HG02642 (cell line): ENCODE results near the gene PRLR.
"Not testable (repeated sequence)": the region's sequence is repeated elsewhere in the genome, so short reads cannot be mapped to it uniquely, and the experiment has no call there.

ENCODE experiments used
- ATAC-seq: cut with Tn5 transposase; IDR thresholded peaks from one replicate; pipeline ENCODE4 v1.9.1; 2021; ENCODE audit warnings: mild to moderate bottlenecking; ENCODE audit not compliant: unreplicated experiment, poor library complexity

PRLR gene

DNA sequence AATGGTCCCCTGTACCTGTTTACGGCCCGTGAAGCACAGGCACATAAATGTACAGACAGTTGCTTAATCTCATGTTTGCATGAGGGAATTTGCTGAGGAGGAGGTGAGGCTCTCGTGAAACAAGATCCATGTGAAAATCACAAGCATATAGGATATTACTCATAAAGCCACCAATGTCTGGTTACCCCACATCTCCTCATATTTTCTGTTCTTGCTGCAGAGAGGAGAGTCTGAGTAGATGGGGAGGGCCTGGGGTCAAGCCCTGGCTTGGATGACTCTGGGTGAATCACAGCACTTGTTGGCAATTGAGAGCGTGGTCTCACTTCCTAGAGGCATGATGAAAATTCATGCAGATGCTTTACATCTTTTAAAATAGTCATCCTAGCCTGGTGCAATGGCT is 183.5 kb downstream of the PRLR start:
- no peak for ATAC-seq

GRCh38 chr5:35045280-35045679 is 185.0 kb downstream of the PRLR start:
- ATAC-seq = no peak

DNA sequence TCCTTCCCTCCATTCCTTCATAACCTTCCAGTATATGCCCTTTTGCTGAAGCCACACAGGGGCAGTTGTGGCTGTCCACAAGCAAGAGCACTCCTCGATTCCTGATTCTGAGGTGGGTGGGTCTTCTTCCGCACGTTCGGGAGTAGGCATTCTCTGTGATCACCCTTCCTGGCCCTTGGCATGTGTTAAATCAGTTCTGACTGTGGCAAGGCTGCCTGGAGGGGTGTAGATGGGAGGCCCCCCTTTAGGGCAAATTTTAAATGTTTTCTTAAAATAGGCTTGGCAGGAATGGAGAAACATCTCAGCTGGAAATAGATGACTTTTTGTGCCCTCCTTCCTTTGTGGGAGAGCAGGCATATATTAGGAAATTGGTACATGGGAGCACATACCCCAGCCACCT is 185.6 kb downstream of the PRLR start:
- no peak for ATAC-seq

GRCh38 chr5:35042781-35043180 is 187.5 kb downstream of the PRLR start:
- ATAC-seq = no peak

DNA sequence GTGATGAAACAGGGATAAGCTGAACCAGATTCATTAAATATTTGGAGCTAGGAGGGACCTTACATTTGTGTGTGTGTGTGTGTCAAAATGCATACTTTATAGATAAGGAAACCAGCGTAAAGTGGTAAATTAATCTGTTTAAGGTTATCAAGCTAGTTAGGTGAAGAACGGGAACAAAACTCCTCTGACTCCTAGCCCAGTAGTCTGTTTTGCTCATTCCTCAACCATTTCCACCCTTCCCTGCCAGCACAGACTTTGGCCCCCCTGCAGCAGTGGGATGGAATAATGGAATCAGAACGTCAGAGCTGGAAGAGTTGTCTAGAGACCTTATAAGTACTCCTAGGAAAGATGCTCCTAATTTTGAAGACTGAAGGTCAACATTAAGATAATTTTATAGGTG is 189.0 kb downstream of the PRLR start:
- ATAC-seq = no peak

- no peak for ATAC-seq
Observed at GRCh38 chr5:35038891-35039290, 191.4 kb downstream of the PRLR start.

DNA sequence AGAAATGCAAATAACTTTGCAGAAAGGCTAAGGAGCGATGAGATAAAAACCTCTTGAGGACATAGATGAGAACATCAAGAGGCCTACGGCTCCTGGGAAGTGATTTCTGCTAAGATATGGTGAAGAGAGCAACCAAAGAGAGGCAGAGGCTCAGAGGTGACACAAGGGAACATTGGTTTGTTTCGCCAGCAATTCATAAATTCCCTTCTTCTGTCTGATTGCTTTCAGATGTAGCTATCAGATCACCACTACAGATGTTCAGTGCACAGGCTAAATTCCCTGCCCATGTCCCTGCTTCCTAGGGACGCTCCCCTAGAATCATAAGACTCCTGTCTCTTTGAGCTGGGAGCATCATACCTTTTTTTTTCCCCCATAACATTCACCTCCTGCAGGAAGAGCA is 193.8 kb downstream of the PRLR start:
- ATAC-seq = no peak

GRCh38 chr5:35035929-35036328 is 194.4 kb downstream of the PRLR start:
- ATAC-seq = not testable (repeated sequence)

- ATAC-seq = no peak
Observed at GRCh38 chr5:35035271-35035670, 195.0 kb downstream of the PRLR start.

DNA sequence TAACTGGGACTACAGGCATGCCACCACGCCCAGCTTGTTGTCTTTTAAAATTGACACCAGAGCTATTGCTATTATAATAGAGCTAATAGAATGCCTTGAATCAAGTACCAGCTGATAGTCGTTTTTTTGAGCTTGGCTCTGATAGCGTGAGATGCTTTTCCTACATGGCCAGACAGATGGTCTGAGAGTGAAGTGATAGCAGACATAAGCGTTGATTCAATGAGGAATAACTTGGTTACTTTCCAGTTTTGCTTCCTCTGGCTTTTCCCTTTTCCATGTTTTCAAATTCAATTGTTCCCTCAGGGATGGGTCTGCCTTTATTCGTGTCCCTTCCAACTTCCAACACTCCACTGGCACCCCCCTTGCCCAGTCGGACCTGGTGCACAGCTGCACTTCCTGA is 197.9 kb downstream of the PRLR start:
- no peak for ATAC-seq

GRCh38 chr5:35031276-35031675 is 199.0 kb downstream of the PRLR start:
- ATAC-seq = no peak

GRCh38 chr5:35030426-35031100 is 199.7 kb downstream of the PRLR start:
- ATAC-seq = no peak

DNA sequence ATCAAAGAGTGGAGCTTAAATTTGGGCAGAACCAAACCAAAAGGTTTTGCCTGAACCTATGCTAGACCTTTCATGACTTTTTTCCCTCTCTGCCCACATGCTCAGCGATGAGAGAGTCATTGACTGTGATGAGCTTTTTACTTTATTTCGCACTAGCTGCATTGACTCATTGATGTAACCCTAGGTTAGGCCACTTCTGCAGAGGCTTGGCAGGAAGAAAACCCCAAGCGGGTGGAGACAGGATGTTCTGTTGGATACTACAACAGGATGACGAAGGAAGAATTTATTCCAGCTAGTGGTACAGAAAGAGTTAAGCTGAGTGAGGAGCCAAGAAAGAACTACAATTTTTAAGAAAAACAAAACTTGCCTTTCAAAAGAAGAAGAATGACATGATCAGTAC is 201.0 kb downstream of the PRLR start:
- ATAC-seq = no peak

- no peak for ATAC-seq
Observed at GRCh38 chr5:35026941-35027340, 203.3 kb downstream of the PRLR start.

DNA sequence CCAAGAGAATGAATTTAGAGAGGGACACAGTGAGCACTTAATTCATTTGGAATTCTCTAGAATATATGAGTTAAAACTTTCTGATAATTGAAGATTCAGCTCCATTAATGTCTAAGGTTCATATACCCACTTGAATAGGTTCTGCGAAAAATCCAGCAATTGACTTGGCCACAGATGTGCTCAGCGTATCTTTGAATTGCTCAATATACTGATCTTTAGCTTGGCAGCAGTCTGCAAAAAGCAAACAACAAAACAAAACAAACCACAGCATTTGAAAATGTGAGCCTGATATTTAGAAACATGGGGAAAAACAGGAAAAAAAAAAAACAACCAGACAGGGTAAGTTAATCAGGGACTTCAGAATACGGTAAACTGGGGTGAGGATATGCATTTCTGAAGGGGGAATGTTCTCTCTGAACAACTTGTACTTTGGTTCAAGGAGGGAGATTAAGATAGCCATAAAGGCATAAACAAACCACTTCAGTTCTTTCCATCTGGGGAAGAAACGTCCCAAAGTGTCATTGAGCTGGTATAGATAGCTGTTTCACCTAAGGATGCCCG is 203.9 kb downstream of the PRLR start:
- no peak for ATAC-seq

DNA sequence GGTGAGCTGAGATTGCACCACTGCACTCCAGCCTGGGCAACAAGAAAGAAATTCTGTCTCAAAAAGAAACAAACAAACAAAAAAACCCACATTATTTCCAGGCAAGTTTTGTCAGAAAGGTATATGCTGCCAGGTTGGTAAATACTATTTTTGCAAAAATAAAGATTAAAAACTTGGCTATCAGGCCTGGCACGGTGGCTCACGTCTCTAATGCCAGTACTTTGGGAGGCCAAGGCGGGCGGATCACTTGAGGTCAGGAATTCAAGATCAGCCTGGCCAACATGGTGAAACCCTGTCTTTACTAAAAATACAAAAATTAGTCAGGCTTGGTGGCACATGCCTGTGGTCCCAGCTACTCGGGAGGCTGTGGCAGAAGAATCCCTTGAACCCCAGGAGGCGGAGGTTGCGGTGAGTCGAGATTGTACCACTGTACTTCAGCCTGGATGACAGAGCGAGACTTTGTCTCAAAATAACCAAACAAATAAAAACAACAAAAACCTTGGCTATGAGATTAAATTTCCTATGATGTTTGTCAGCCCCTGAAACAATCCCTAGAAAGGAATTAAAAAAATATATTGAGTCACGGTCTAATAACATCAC is 205.3 kb downstream of the PRLR start:
- ATAC-seq = no peak

GRCh38 chr5:35023391-35024178 is 206.7 kb downstream of the PRLR start:
- ATAC-seq = no peak

DNA sequence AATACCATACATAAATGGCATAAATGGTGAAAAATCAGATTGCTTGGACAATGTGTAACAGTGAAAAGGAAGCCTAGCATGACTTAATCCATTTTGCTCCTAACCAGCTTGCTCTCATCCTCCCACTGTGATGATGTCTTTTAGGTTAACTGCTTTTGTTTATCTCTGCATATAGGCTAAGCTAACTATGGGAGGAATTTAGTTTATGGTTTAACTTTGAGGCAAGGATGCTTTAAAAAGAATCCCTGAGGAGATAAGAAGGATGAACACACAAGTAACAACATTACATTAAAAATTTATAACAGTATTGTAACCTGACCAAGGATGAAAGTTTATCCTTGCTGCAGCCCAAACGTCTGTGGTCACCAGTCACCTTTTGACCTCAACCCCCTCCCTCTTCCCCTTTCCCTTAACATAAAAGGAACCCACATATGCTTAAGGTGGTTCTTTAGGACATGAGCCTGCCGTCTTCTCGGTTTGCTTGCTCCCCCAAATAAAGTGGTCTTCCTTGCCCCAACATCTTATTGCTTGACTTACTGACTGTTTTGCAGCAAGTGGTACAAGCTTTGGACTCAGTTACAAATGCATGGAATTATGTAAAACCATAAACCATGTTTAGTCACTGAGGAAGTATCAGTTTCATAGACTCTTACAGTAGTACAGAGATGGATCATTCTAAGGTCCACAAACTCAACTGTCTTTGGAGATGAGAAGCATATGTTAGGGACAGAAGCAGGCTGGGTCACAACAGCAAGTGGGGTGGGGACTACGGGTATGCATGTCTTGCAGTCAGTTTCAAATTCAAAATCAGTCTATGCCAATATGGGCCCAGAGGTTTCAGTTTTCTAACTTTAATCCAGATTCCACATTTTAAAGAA is 213.9 kb downstream of the PRLR start:
- peak; percentile 81 for ATAC-seq

DNA sequence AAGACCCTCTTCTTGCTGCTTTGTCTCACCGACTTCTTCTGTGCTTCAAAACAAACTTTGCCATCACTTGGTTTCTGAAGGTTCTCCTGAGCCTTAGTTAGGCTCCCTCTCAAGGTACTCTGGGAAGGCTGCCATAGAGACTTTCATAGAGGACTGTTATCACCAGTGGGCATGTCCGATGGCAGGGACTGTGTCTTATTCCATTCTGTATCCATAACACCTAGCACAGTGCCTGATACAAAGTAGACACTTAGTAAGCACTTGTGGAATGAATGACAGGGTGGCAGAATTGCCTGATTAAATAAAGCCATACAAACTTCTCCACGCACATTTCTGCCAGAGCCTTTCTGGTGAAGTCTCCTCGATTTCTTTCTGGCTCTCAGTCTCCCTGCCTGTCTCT is 215.2 kb downstream of the PRLR start:
- ATAC-seq = no peak

- ATAC-seq = no peak
Observed at GRCh38 chr5:35012796-35013195, 217.5 kb downstream of the PRLR start.
